GM21529 (cell line): Measurements from ENCODE around the gene CERS1.
A peak's percentile ranks its signal among the peaks of the same experiment; 100 is the strongest.

ENCODE experiments used
- ATAC-seq: cut with Tn5 transposase; IDR thresholded peaks from one replicate; pipeline ENCODE4 v1.9.1; 2021; ENCODE audit not compliant: unreplicated experiment

Gene CERS1

DNA sequence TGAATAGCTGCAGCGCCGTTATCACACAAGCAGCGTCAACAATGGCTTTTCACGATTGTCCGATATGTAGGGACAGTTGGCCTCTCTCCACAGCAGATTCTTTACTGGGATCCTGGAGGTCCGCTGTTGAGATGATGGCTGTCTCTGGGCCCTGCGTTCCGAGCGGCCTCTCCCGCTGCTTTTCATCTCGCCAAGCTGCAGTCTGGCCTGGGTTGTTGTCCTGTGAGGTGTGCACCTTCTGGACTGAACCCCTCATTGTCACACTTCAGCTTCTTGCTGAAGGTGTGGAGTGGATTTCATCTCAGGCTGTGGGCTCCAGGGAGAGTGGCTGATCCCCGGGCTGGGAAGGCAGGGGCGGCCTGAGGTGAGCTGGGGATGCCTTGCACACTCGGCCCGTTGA lies 54.6 kb downstream of the CERS1 start:
- ATAC-seq = no peak

DNA sequence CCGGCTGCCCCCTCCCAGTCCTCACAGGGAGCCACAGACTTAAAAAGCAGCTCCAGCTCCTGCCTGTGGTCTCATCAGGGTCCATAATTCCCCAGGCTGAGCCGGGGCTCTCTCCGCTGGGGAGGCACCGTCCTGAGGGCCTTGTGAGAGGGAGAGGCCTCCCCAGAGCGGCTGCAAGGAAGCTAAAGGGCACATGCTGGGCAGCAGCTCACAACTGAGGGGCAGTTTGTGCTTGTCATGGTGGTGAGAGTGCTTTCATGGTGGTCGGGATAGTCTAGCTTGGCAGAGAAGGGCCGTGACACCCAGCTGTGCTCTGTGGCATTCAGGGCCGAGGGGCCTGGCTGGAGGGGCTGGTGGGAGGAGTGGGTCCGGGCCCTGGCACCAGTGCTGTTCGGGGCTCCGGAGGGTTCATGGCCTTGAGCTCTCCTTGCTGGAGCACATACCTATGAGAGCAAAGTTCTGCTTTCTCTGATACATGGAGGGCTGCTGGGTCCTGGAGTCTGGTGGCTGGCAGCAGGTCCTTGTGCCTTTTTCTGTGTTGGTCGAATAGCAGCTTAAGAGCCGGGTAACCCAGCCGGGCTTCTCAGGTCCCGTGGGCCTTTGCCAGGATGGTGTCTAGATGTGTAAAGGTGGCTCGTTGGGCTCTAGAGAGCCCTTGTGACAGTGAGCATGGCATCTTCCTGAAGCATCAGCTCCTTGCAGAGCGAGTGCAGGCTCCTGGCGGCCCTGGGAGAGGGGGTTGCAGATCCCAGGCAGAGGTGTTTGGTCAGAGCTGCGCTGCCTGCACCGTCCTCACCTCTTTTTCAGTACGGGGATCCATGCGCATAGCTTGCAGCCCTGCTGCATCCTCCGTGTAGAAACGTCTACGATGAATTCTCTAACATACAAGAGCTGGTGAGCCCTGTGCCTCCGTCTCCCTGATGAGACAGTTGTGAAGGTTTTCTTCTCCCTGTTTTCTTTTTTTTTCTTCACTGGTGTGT lies 55.4 kb downstream of the CERS1 start:
- no peak for ATAC-seq

DNA sequence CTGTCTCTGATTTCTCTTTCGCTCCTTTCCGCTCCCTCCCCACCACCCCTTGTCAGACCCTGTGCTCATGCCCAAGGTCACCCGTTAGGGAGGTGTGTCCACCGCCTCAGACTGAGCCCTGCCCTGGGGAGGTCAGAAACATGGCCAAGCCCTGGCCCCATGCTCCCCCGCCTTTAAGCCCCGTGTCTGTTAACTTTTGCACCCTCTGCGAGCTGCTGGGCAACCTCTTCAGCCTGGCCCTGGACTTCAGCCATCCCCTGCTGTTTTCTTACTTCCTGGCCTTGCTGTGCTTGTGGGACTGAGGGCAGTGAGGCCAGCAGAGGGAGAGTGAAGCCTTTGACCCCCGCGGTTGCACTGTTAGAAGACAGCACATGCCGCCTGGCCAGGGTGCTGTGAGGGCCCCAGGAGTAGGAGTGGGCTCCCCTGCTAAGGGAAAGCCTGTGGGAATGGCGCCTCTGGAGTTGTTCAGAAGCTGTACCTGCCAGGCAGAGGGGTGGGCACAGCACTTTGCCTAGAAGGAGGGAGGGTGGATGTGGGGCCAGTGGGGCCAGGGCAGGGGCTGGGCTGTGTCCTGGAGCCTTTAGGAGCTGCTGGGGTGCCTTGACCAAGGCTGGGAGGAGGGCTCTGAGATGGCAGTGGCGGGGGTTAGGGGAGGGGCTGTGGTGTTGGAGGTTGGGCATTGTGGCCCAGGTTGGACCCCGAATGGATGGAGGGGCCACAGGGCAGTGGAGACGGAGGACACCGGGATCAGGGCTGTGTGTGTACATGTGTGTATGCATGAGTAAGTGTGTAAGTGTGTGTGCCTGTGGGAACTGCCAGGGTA lies 56.3 kb downstream of the CERS1 start:
- ATAC-seq = no peak

DNA sequence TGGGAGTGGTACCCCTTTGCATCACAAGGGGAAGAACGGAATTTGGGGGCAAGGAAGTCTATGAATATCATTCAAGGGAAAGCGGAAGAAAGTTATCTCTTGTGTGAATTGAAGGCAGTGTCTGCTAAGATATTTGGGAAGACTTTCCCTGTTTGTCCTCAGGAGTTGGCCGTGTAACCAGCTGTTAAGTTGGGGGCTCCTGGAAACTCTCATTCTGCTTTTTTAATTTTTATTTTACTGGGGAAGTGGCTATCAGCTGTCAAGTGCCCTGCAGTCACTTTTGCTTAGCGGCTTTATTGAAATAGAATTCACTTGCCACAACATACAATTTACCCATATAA lies 61.3 kb downstream of the CERS1 start:
- ATAC-seq = no peak

DNA sequence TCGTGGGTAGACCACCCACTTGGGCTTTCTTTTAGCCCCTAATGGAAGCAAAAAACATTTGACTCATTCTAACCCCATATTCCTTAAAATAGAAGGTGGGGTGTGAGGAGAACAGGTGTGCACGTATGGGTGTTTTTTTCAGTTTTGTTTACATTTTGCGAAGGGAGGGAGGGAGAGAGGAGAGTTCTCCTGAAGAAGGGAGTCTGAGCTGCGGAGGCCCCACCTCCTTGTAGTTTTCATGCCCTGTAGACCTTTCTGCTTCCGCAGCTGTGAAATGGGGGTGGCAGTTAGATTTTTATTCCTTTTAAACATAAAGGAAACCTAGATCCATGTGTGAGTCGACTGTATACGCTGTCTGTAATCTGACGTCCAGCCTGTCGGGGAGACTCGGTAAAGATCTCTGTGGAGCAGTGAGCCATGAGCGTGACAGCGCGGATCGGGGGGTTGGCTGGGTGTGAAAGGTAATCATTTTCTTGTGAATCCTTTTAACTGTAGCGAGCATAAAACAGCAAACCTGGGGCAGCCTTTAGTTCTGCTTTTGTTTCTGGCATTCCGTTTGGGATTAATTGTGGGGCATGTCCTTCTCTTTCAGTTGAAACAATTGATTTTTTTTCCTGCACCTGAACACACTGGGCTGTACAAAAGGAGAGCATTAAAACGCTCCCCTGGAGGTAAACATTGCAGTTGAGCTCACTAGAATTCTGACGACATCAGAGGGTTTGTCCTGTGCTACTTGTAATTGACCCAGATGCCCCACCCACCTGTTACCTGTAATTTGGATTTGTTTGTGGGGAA lies 61.9 kb downstream of the CERS1 start:
- ATAC-seq = no peak

DNA sequence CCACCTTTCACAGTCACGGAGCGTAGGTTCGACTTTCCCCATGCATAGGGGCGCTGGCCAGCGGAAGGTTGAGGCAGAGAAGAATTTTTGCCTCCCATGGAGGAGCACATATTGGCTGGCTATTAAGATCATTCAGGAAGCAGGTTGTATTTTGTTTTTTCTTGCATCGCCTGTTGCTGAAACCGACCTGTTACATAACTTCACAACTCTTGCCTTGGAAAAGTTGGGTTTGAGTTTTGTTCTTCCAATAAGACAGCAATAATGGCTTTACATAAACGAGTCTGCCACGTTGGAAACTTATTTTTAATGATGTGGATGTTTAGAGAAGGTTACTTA lies 62.8 kb downstream of the CERS1 start:
- ATAC-seq = no peak

DNA sequence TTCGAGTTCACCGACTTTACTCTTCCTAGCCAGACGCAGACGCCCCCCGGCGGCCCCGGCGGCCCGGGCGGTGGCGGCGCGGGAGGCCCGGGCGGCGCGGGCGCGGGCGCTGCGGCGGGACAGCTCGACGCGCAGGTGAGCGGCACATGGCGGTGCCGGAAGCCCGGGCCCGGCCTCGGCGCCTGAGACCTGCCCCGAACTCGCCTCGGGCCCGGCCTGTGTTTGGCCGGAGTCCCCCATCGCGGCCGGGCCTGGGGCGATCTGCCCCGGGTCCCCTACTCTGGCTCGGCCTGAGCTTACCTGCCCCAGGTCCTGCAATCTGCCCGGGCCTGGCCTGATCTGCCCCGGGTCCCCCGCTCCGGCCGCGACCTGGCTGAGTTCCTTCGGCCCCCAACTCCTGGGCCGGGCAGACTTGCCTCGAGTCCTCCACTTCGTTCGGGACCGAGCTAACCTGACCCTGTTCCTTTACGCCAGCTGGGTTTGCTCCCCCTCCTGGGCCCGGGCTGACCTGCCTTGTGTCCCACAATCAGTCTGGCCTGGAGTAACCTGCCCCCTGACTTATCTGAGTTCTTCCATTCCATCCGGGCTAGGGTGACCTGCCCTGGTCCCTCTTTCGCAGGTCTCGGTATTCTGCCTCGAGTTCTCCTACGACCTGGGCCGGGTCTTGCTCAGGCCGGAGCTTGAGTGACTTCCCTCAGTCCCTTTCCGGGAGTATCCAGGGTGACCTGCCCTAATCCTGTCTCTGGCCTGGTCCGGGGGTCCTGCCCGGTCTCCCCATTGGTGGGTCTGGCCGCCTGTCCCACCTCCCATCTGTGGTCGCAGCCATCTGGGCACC lies 63.4 kb downstream of the CERS1 start:
- peak; percentile 41 for ATAC-seq

DNA sequence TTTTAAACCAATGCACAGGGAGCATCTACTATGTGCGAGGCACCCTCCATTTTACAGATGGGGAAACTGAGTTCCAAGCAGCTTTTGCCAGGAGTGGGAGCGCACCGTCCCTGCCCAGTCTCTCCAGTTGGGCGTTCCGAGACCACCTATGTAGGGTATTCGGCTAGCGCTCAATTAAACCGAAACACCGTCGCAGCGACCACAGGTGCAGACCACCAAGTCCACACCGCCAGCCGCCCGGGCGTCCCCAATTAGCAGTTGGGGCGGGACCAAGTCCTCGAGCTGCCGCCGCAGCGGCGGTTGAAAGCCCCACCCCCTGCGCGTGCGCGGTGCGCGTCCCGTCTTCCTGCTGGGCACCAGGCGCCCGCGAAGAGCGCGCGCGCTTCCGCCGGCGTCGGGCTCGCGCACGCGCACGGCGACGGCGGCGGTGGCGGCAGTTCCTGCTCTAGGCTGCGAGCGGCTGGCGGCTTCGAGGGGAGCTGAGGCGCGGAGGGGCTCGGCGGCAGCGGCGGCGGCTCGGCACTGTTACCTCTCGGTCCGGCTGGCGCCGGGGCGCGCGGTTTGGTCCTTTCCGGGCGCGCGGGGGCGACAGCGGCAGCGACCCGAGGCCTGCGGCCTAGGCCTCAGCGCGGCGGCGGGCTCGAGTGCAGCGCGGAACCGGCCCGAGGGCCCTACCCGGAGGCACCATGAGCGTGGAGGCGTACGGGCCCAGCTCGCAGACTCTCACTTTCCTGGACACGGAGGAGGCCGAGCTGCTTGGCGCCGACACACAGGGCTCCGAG lies 64.2 kb downstream of the CERS1 start, which contains the start of gene UPF1:
Gene UPF1, plus strand, starts transcription at position 436 of the 782 bp plus-strand sequence. Its CDS starts 251 bp downstream, at position 687.
- peak; percentile 62 for ATAC-seq

DNA sequence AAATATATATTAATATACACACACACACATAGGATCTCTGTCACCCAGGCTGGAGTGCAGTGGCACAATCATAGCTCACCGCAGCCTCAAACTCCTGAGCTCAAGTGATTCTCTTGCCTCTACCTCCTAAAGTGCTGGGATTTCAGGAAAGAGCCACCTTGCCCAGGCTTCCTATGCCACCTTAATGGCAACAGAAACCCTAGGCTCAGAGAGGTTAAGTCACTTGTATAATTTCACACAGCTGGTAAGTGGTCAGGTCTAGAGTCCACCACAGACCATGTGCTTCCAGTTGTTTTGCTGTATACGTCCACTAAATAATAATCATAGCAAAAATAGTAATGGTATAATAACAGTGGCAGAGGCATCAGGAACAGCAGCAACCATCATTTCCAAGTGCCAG lies 65.5 kb downstream of the CERS1 start:
- ATAC-seq = no peak

DNA sequence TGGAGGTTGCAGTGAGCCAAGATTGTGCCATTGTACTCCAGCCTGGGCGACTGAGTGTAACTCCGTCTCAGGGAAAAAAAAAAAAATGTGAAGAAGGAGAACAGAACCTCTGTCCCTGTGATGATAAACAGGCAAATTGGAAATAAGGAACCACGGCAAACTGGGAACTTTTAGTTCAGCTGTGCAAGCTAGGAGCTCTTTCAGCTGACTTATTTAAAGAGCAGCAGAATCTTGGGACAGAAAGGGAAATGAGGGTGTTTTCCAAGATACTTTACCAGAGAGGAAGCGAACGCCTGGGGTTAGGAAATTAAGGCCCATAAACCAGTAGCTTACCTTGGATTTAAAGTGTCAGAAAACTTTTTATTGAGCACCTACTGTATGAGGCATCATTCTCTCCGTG lies 67.2 kb downstream of the CERS1 start:
- ATAC-seq = no peak
